VCaP (cell line): Measurements from ENCODE around the gene EML1.

ENCODE experiments used
- H3K27ac ChIP-seq: fragments of 450-650 bp; 2 replicates; pipeline ENCODE4 v1.5.1; 2017
- CTCF ChIP-seq: fragments of 450-650 bp; conservative IDR thresholded peaks from 2 replicates; pipeline ENCODE4 v1.5.1; 2017; ENCODE audit warnings: mild to moderate bottlenecking, moderate library complexity

Gene EML1

GRCh38 chr14:99802301-99803105, 9.3 kb downstream of the EML1 start:
- no peak overlapping the region for H3K27ac ChIP-seq
- TF ChIP-seq CTCF, result no peak

- no peak overlapping the region for H3K27ac ChIP-seq
- TF ChIP-seq CTCF, result no peak
These were observed 10.0 kb downstream of the EML1 start for GRCh38 chr14:99803106-99803775.

- TF ChIP-seq CTCF, result no peak
- H3K27ac ChIP-seq, result peak overlapping the region; percentile 28; the same call in 1 of the 2 replicates
These were observed 10.6 kb downstream of the EML1 start for GRCh38 chr14:99803803-99804202.

GRCh38 chr14:99805757-99806439, 12.7 kb downstream of the EML1 start:
- no peak overlapping the region for H3K27ac ChIP-seq
- no peak for TF ChIP-seq CTCF

GRCh38 chr14:99806836-99807235, 13.6 kb downstream of the EML1 start:
- no peak for TF ChIP-seq CTCF
- H3K27ac ChIP-seq, result no peak overlapping the region

- no peak overlapping the region for H3K27ac ChIP-seq
- TF ChIP-seq CTCF, result no peak
These were observed 14.4 kb downstream of the EML1 start for GRCh38 chr14:99807413-99808153.

- no peak overlapping the region; the same call in 1 of the 2 replicates for H3K27ac ChIP-seq
- TF ChIP-seq CTCF, result no peak
These were observed 14.9 kb downstream of the EML1 start for GRCh38 chr14:99808154-99808505.
